ENCODE measurements around the gene PAK5.

PAK5 gene

GRCh38 chr20:9488063-9488462 is 350.8 kb downstream of the PAK5 start:
- no peak for DNase-seq

Data from NK-92 treated with Interleukin-12 subunit alpha and Interleukin-12 subunit beta, amount 100 ng/mL, for 24 hours (cell line).